GM11168 (cell line): Measurements from ENCODE around the gene NOLC1.

Source experiments
- in situ Hi-C: fragments of 300-500 bp; cut with MboI; formaldehyde crosslinking; loops from one replicate; pipeline ENCODE4 v1.12.0; 2022; ENCODE audit warnings: low sequenced_read_pairs; ENCODE audit not compliant: unreplicated experiment

NOLC1 gene

GRCh38 chr10:102120991-102121738 is 31.0 kb upstream of the NOLC1 start:
- in situ Hi-C loops: no loop called here

GRCh38 chr10:102121739-102122372 is 30.3 kb upstream of the NOLC1 start:
- in situ Hi-C loops: no loop called here

GRCh38 chr10:102122450-102122849 is 29.7 kb upstream of the NOLC1 start:
- in situ Hi-C loops: no loop called here

- in situ Hi-C loops: no loop called here
Measured at GRCh38 chr10:102123223-102123622, 29.0 kb upstream of the NOLC1 start.

GRCh38 chr10:102131286-102132170 is 20.7 kb upstream of the NOLC1 start:
- in situ Hi-C loops: no loop called here

- in situ Hi-C loops: no loop called here
Measured at GRCh38 chr10:102132193-102132562, 20.0 kb upstream of the NOLC1 start.

GRCh38 chr10:102132563-102133372 is 19.4 kb upstream of the NOLC1 start, which contains the start of gene PPRC1:
PPRC1 (plus strand) TSS chr10:102133040; CDS start chr10:102133069, 29 bp downstream.
- in situ Hi-C loops: no loop called here

GRCh38 chr10:102133373-102134195 is 18.6 kb upstream of the NOLC1 start:
- in situ Hi-C loops: no loop called here

- in situ Hi-C loops: no loop called here
Measured at GRCh38 chr10:102134416-102134815, 17.8 kb upstream of the NOLC1 start.

GRCh38 chr10:102135956-102136526 is 16.1 kb upstream of the NOLC1 start:
- in situ Hi-C loops: no loop called here

GRCh38 chr10:102139281-102140110 is 12.7 kb upstream of the NOLC1 start:
- in situ Hi-C loops: no loop called here

- in situ Hi-C loops: no loop called here
Measured at GRCh38 chr10:102140218-102140617, 12.0 kb upstream of the NOLC1 start.

- in situ Hi-C loops: no loop called here
Measured at GRCh38 chr10:102140913-102141540, 11.2 kb upstream of the NOLC1 start.

GRCh38 chr10:102141583-102142107 is 10.5 kb upstream of the NOLC1 start:
- in situ Hi-C loops: no loop called here

GRCh38 chr10:102146971-102147428 is 5.2 kb upstream of the NOLC1 start:
- in situ Hi-C loops: no loop called here

- in situ Hi-C loops: no loop called here
Measured at GRCh38 chr10:102147561-102147960, 4.6 kb upstream of the NOLC1 start.

- in situ Hi-C loops: no loop called here
Measured at GRCh38 chr10:102148275-102148674, 3.9 kb upstream of the NOLC1 start.
